ENCODE results near the gene LIMS4.
"Not testable (repeated sequence)": the region's sequence is repeated elsewhere in the genome, so short reads cannot be mapped to it uniquely, and the experiment has no call there.

DNA sequence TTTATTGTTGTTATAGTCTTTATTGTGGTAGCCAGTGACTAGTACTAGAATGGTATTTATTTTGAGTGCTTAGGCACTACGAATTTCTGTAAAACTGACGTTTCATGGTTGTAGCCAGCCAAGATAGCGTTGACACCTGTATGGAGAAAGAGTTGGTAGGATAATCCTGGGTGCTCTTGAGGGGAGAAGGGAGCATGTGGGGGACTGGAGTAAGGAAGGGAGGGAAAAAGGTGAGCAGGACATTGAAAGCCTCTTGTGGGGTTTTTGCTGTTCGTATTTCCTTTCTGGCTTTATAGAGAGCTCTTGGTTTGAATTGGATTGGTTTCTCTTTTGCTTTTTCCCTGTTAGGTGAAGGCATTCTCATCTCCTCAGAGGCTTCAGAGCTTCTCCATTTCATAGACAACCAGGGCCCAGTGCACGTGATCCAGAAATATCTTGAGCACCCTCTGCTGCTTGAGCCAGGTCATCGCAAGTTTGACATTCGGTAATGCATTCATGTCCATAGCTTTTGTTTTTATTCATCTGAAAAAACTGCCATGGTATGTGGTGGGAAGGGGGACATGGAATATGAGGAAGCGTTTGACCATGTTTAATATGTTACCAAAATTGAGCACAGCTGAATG, 27.2 kb upstream of the LIMS4 start:
- TF ChIP-seq, protein P1, sequence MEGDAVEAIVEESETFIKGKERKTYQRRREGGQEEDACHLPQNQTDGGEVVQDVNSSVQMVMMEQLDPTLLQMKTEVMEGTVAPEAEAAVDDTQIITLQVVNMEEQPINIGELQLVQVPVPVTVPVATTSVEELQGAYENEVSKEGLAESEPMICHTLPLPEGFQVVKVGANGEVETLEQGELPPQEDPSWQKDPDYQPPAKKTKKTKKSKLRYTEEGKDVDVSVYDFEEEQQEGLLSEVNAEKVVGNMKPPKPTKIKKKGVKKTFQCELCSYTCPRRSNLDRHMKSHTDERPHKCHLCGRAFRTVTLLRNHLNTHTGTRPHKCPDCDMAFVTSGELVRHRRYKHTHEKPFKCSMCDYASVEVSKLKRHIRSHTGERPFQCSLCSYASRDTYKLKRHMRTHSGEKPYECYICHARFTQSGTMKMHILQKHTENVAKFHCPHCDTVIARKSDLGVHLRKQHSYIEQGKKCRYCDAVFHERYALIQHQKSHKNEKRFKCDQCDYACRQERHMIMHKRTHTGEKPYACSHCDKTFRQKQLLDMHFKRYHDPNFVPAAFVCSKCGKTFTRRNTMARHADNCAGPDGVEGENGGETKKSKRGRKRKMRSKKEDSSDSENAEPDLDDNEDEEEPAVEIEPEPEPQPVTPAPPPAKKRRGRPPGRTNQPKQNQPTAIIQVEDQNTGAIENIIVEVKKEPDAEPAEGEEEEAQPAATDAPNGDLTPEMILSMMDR (IDR thresholded peaks at IDR 0.05; ENCODE audit: insufficient read depth, low read length): not testable (repeated sequence)
- TF ChIP-seq POLR2AphosphoS5, GABPA (IDR thresholded peaks at IDR 0.05; ENCODE audit: low read depth): not testable (repeated sequence)
- TF ChIP-seq, protein P2, sequence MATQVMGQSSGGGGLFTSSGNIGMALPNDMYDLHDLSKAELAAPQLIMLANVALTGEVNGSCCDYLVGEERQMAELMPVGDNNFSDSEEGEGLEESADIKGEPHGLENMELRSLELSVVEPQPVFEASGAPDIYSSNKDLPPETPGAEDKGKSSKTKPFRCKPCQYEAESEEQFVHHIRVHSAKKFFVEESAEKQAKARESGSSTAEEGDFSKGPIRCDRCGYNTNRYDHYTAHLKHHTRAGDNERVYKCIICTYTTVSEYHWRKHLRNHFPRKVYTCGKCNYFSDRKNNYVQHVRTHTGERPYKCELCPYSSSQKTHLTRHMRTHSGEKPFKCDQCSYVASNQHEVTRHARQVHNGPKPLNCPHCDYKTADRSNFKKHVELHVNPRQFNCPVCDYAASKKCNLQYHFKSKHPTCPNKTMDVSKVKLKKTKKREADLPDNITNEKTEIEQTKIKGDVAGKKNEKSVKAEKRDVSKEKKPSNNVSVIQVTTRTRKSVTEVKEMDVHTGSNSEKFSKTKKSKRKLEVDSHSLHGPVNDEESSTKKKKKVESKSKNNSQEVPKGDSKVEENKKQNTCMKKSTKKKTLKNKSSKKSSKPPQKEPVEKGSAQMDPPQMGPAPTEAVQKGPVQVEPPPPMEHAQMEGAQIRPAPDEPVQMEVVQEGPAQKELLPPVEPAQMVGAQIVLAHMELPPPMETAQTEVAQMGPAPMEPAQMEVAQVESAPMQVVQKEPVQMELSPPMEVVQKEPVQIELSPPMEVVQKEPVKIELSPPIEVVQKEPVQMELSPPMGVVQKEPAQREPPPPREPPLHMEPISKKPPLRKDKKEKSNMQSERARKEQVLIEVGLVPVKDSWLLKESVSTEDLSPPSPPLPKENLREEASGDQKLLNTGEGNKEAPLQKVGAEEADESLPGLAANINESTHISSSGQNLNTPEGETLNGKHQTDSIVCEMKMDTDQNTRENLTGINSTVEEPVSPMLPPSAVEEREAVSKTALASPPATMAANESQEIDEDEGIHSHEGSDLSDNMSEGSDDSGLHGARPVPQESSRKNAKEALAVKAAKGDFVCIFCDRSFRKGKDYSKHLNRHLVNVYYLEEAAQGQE (IDR thresholded peaks at IDR 0.05; ENCODE audit: insufficient replicate concordance, low read depth): not testable (repeated sequence)

Measured in HL-60 (cell line).